Body of pancreas (tissue), 4 donors: Measurements from ENCODE around the gene KLF15. TPM values are rescaled to one million over a fixed set of nuclear protein-coding genes. Genes with fewer than 3 reads are reported as not detected.
A peak's percentile ranks its signal among the peaks of the same experiment; 100 is the strongest.

Experiments used
- ATAC-seq: fragments of 150-250 bp; one replicate; pipeline ENCODE4 v1.9.1; 2016
- DNase-seq, 4 donors: peaks; one replicate each; pipeline ENCODE4 v3.0.0-alpha.2; 2019
- H3K27ac ChIP-seq, 4 donors: fragments of 200-600 bp; sonication (generic); 1 replicate in 3 of 4; 2 replicates in 1 of 4; pipeline versions ENCODE4 v1.5.1 to v1.6.1; 2016 to 2019; ENCODE audit warnings: mild to moderate bottlenecking in 1 of 4, mixed read lengths in 1 of 4, moderate library complexity in 1 of 4
- H3K27me3 ChIP-seq, 2 donors: fragments of 200-600 bp; sonication (generic); one replicate each; pipeline ENCODE4 v1.6.0; 2016; ENCODE audit warnings: mild to moderate bottlenecking in 1 of 2
- H3K36me3 ChIP-seq, 2 donors: fragments of 200-600 bp; sonication (generic); replicated peaks in 1 of 2; 2 replicates each; pipeline ENCODE4 v1.5.1; 2016; ENCODE audit warnings: low read depth in 2 of 2; ENCODE audit not compliant: insufficient read depth in 1 of 2
- H3K4me1 ChIP-seq: fragments of 200-600 bp; sonication (generic); one replicate; pipeline ENCODE4 v1.6.0; 2016
- H3K4me3 ChIP-seq, 2 donors: fragments of 200-600 bp; sonication (generic); 1 replicate in 1 of 2; 2 replicates in 1 of 2; pipeline ENCODE4 v1.5.1; 2016 to 2019
- H3K9me3 ChIP-seq, 3 donors: fragments of 200-600 bp; sonication (generic); 1 replicate in 2 of 3; 2 replicates in 1 of 3; pipeline ENCODE4 v1.5.1; 2016
- POLR2A ChIP-seq, 3 donors: fragments of 450-650 bp; IDR thresholded peaks; one replicate each; pipeline ENCODE4 v1.6.1; 2016; ENCODE audit warnings: antibody characterized with exemption in 3 of 3, mild to moderate bottlenecking in 2 of 3
- WGBS, 2 donors: methylation state at CpG; one replicate each; pipeline ENCODE4 v1.1.5; 2017; 5-methylcytosine and 5-hydroxymethylcytosine counted together
- intact Hi-C: fragments of 100-400 bp; cut with DNase I; formaldehyde crosslinking; loops from one replicate; pipeline ENCODE4 v1.15.1; 2023
- total RNA-seq, 2 donors: library from RNA; depleted of rRNA; stranded (reverse); fragments of >200 nt; gene quantifications; one replicate each; pipeline ENCODE4 v1.1.0, GENCODE V29; 2016
- TF ChIP-seq, protein P1 (sequence below), 7 experiments: fragments of 450-650 bp in 4 of 7; fragments of 200-600 bp in 3 of 7; sonication (generic) in 3 of 7; IDR thresholded peaks; one replicate each; pipeline ENCODE4 v1.5.1; 2016 to 2019; ENCODE audit warnings: antibody characterized with exemption in 7 of 7

KLF15 gene
- total RNA-seq, 2 donors from 2014 or later = 37.4 to 40.2 TPM

- peak; percentile 45 to 66 (median 60) for DNase-seq
- peak; percentile 16 for ATAC-seq
- Histone ChIP-seq H3K27ac (peak overlapping the region; percentile 98 to 99 (median 99)), H3K27me3 (no peaks in the 10 kb centered on the region), H3K36me3 (peaks cover 0 to 1% of the 10 kb centered on the region in 2 donors), H3K4me3 (peak overlapping the region; percentile 39 to 46), H3K9me3 (no peaks in the 10 kb centered on the region), H3K4me1 (peaks cover 53% of the 10 kb centered on the region)
- TF ChIP-seq, protein P1, sequence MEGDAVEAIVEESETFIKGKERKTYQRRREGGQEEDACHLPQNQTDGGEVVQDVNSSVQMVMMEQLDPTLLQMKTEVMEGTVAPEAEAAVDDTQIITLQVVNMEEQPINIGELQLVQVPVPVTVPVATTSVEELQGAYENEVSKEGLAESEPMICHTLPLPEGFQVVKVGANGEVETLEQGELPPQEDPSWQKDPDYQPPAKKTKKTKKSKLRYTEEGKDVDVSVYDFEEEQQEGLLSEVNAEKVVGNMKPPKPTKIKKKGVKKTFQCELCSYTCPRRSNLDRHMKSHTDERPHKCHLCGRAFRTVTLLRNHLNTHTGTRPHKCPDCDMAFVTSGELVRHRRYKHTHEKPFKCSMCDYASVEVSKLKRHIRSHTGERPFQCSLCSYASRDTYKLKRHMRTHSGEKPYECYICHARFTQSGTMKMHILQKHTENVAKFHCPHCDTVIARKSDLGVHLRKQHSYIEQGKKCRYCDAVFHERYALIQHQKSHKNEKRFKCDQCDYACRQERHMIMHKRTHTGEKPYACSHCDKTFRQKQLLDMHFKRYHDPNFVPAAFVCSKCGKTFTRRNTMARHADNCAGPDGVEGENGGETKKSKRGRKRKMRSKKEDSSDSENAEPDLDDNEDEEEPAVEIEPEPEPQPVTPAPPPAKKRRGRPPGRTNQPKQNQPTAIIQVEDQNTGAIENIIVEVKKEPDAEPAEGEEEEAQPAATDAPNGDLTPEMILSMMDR (IDR thresholded peaks at IDR 0.05) = no peak
- peak; percentile 16 to 76 (median 27) for TF ChIP-seq POLR2A (IDR thresholded peaks at IDR 0.05)
- WGBS, 2 donors = 1% methylated on average over 34 to 77 of the region's 100 CpGs
- intact Hi-C loops = loop anchor here (10.0 kb wide), 1 partner anchor 98 kb away; no protein-coding TSS in a partner anchor
Observed at GRCh38 chr3:126356373-126357264, 589 bp downstream of the KLF15 start.

DNA sequence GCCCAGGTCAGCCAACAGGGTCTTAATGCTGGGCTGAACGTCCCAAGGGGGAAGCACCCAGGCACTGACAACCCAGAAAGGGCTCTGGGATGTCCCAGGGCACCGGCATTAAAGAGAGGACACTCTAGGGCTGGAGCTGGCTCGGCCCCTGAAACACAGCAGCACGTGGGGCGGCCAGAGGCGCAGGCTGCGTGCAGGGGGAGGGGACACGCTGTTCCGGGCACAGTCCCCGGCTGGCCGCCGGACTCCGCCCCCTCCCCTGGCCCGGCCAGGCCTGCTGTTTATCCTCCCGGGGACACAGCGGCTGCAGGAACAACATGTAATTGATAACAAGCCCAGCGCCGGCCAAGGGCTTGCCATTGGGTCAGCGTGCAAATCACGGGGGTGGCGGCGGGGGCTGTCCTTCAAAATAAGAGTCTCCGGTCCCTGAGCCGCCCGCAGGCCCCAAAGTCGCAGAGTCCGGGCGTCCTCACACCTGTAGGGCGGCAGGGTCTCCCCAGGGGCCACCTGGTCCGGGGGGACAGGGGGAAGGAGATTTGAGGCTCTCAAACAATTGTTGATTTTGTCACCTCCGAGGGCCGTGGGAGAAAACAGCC, 1.3 kb downstream of the KLF15 start:
- TF ChIP-seq, protein P1 (IDR thresholded peaks at IDR 0.05) = peak in 1 of 7 experiments; percentile 15
- peak; percentile 85 to 97 (median 95) for TF ChIP-seq POLR2A (IDR thresholded peaks at IDR 0.05)
- H3K4me1 ChIP-seq = peaks cover 60% of the 10 kb centered on the region
- DNase-seq = peak; percentile 99
- WGBS, 2 donors = 0 to 1% methylated on average over 4 to 32 of the region's 32 CpGs
- no peaks in the 10 kb centered on the region for H3K9me3 ChIP-seq
- H3K27ac ChIP-seq = peak overlapping the region; percentile 98 to 99 (median 99)
- H3K4me3 ChIP-seq = peak overlapping the region; percentile 39 to 46
- peak; percentile 86 for ATAC-seq
- intact Hi-C loops = loop anchor here (10.0 kb wide), 1 partner anchor 99 kb away; no protein-coding TSS in a partner anchor
- no peaks in the 10 kb centered on the region for H3K27me3 ChIP-seq
- peaks cover 0 to 1% of the 10 kb centered on the region in 2 donors for H3K36me3 ChIP-seq

DNA sequence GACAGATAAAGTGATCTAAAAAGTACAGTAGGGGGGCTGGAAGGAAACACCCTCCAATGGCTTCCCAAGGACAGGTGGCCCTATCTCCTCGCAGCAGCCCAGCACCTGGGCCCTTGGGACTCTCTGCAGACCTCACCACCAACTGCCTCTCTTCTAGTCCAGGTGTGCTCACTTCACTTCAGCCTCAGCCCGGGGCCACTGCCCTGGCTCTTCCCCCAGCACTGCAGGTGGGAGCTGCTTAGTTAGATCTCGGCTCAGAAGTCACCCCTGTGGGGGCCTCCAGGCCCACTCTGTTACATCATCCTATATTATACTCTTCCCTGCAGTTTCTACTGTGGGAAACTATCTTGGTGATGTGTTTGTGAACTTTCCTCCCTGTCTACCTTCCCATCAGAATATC, 2.0 kb downstream of the KLF15 start:
- Histone ChIP-seq H3K27me3 (no peaks in the 10 kb centered on the region), H3K27ac (peak overlapping the region; percentile 98 to 99 (median 99)), H3K4me3 (no peak overlapping the region), H3K36me3 (peaks cover 0 to 1% of the 10 kb centered on the region in 2 donors), H3K9me3 (no peaks in the 10 kb centered on the region), H3K4me1 (peaks cover 67% of the 10 kb centered on the region)
- no peak for DNase-seq
- 16 to 22% methylated on average over 3 of the region's 3 CpGs for WGBS, 2 donors
- ATAC-seq = no peak
- intact Hi-C loops = loop anchor here (10.0 kb wide), 1 partner anchor 100 kb away; no protein-coding TSS in a partner anchor
- TF ChIP-seq, protein P1 (IDR thresholded peaks at IDR 0.05) = no peak

DNA sequence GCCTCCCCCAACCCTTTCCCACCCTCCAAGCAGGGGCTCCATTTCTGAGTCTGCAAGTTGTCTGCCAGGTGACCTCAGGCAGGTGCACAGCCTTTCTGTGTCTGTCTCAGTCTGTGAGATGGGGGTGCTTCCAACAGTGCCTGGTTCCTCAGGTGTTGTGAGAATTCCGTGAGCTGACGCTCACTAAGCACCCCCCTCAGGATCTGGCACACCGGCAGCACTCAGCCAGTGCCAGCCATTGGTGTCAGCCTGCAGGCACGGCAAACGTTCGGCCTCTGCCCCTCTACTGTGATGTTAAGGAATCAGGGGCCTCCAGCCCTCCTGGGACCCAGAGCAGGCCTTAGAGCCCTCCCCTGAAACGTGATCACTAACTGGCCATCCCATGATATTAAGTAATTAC, 2.4 kb downstream of the KLF15 start:
- intact Hi-C loops = loop anchor here (10.0 kb wide), 1 partner anchor 100 kb away; no protein-coding TSS in a partner anchor
- Histone ChIP-seq H3K36me3 (peaks cover 0 to 1% of the 10 kb centered on the region in 2 donors), H3K9me3 (no peaks in the 10 kb centered on the region), H3K27ac (peak overlapping the region in 3 of 4 donors; percentile 98 to 99 (median 99)), H3K27me3 (no peaks in the 10 kb centered on the region), H3K4me3 (no peak overlapping the region), H3K4me1 (peaks cover 71% of the 10 kb centered on the region)
- WGBS, 2 donors = 28 to 36% methylated on average over 6 to 7 of the region's 7 CpGs
- peak; percentile 44 to 50 (median 46) for DNase-seq
- TF ChIP-seq, protein P1 (IDR thresholded peaks at IDR 0.05) = no peak
- TF ChIP-seq POLR2A (IDR thresholded peaks at IDR 0.05) = peak in 1 of 3 donors; percentile 8
- ATAC-seq = no peak
